Stimulated activated CD4-positive, alpha-beta T cell treated with anti-CD3 and anti-CD28 coated beads, Interleukin-15, amount 100 ng/mL, for 24 hours (primary cell): Measurements from ENCODE around the gene IFI35.
A peak's percentile ranks its signal among the peaks of the same experiment; 100 is the strongest.
"Not testable (repeated sequence)": the region's sequence is repeated elsewhere in the genome, so short reads cannot be mapped to it uniquely, and the experiment has no call there.

Experiments
- DNase-seq: peaks from one replicate; pipeline ENCODE4 v3.0.0-alpha.2; 2020

Gene IFI35

DNA sequence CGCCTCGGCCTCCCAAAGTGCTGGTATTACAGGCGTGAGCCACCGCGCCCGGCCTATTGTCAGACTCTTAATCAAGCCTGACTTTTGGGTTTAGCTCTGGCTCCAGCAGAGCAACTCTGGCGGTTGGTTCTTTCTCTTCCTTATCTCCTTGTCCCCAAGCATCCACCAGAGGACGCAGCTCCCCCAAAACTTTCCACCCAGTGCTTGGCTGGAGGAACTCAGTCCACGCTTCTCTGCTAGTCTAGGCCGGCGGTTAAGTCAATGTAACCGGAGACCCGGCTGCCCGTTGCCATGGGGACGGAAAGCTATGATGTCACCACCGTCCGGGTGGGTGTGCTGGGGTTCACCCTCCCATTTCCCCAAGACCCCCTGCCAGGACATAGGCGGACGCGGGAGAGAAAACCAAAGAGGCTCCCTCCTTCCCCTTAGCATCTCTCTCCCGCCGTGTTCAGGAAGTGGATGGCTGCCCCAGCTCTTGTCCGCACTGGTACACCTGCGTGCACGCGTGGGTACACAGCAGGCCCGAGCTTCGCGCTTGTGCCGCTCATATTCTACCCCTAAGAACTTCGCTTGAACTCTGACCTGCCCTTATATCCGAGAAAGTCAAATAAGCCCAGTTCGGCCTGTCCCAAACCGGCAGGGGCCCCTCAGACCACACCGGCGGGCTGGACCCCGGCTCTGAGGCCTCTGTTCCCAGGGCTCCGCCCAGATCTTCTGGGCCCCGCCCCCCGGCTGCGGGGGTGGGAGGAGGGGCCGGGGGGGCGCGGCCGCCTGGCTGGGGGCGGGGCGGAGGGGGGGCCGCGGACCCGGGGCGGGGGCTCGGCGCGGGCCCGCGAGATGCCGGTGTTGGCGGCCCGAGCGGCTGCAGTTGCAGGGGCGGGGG, 18.1 kb downstream of the IFI35 start, which contains the start of gene RND2:
TSS of gene RND2 (plus strand) at position 825 of the 883 bp plus-strand sequence. CDS start 117 bp downstream, outside the sequence.
- peak; percentile 86 for DNase-seq

DNA sequence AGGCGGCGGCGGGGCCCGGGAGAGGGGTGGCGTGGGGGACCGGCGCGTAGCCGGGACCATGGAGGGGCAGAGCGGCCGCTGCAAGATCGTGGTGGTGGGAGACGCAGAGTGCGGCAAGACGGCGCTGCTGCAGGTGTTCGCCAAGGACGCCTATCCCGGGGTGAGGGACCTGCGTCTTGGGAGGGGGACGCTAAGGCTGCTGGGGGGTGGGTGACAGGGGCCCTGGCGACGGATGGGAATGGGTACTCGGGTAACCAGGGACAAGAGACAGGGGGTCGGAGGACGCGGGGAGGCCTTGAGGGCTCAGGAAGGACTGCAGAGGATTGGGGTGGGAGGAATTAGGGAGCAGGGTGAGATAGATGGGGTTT, 18.7 kb downstream of the IFI35 start:
- DNase-seq: no peak

DNA sequence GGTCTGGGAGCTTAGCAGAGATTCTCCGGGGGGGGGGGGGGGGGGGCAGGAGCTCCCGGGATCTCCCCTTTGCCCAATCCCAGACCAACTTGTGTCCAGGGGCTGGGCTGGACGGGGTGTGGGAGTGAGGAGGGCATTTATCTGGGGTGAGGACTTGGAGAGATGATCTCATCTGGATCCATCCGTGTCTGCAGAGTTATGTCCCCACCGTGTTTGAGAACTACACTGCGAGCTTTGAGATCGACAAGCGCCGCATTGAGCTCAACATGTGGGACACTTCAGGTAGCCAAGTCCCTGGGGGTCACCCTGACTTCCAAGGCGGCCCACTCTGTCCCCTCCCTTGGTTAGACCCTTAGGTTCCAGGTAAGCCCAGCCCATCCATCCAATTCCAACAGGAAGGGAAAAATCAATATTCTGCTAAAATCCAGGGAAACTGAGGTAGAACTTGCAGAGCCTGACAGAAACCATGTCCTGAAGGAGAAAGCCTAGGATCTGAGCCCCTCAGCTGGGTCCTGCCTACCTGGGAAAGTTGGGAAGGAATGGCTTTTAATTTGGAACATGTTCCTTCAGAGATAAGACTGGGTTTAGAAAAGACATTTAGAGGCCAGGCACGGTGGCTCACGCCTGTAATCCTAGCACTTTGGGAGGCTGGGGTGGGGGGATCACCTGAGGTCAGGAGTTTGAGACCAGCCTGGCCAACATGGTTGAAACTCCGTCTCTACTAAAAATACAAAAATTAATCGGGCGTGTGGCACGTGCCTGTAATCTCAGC, 19.4 kb downstream of the IFI35 start:
- DNase-seq: no peak

DNA sequence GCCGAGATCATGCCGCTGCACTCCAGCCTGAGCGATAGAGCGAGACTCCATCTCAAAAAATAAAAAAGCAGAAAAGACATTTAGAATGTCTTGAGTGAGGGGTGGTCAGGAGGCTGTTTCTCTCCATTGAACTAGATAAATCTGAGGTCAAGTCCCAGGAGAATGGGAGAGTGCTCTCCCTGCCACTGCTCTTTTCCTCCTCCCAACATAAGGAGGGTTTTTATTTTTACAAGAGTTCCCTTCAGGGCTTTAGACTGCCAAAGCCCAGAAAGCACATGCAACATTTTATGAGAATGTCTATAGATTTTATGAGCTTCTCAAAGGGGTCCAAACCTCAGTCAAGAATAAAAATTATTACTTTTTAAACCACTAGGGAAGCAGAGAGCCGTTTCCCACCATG, 20.0 kb downstream of the IFI35 start:
- no peak for DNase-seq

DNA sequence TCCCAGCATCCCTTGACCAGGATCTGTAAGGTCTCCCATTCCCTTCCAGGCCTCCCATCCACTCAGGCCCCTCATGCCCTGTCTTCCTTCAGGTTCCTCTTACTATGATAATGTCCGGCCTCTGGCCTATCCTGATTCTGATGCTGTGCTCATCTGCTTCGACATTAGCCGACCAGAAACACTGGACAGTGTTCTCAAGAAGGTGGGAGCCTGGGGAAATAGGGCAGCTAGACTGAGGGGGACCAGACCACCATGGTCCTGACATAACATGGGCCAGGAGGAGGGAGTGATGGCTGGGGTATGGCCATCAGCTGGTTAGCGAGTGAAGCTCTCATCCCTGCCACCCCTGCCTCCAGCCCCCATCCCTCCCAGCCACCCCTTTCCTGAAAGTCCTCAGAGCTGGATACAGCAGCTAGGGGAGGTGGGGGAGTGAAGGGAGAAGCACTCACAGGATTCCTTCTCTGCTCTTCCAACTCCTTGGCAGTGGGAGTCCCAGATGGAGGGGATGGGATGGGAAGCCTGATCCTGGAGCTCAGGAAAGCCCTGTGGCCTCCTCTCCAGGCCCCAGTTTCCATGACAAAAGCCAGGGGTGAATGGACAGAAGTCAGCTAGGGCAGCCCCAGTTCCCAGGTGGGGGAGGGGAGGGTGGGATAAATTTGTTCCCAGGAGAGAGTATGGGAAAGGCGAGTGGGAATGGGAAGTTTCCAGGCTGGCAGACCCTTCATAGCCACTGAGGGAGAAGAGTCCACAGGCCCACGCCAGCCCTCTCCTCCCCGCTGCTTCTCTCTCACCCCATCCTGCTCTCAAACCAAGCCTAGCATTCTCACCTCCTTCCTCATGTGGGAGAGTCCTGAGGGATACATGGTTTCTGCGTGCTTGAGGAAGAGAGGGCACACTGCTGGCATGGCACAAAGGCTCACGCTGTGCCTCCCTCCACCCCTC, 20.8 kb downstream of the IFI35 start:
- DNase-seq: no peak

DNA sequence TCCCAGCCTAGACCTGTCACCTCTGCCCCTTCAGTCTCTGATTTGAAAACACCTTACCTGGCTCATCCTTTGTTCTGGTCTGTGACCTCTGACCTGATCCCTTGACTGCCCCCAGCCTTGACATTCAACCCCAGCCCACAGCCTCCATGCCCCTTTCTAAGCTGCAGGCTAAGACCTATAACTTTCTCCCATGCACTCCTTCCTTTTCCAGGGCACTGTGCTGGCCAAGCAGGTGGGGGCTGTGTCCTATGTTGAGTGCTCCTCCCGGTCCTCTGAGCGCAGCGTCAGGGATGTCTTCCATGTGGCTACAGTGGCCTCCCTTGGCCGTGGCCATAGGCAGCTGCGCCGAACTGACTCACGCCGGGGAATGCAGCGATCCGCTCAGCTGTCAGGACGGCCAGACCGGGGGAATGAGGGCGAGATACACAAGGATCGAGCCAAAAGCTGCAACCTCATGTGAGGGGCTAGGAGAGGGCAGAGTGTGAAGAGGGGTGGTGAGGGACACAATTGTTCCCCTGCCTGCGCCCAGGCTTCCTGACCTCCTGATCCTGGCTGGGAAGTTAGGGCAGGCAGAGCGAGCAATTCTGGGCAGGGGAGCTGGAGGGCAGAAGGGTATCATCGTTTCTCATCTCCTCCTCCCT, 21.8 kb downstream of the IFI35 start:
- DNase-seq: no peak

DNA sequence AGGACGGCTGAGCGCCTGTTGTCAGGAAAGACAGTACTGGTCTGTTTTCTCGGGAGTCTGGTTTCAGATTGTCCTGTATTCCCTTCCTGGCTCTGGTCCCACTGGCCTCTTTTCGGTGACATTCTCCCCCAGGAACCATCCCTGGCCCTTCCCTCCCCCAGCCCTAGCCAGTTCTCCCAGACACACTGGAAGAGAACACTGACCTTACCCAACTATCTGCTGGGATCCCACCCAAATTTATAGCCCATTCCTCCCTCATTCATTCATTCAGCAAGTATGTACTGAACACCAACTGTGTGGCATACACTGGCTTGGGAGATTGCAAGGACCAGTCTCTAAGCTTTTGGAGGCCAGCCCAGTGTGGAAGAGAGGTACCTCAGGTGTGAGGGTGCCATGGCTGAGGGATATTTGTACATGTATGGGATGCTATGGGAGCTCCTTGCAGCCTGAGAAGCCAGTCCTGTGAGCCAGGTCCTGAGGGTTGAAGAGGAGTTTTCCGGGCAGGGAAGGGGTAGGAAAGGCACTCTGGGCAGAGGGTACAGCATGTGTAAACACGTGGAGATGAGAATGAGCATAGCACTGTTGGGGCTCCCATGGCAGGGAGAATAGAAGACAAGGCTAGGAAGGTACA, 23.7 kb downstream of the IFI35 start:
- no peak for DNase-seq

DNA sequence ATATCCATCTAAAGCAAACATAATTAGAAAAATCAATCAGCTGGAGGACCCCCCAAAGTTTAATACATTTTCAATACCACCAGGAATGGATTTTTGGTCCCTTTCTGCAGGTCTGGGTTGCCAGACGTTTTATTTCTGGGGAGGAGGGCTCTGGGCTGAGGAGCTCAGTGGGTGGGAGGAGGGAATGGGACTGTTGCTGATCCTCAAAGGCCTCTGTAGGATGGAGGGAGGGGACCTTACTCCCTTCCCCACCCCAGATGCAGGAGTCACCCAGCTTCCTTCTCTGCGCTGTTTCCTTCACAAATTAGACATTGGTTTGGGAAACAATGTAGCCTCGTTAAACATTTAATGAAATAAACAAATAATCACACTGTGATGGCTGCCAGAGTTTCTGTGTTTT, 25.1 kb downstream of the IFI35 start:
- no peak for DNase-seq

DNA sequence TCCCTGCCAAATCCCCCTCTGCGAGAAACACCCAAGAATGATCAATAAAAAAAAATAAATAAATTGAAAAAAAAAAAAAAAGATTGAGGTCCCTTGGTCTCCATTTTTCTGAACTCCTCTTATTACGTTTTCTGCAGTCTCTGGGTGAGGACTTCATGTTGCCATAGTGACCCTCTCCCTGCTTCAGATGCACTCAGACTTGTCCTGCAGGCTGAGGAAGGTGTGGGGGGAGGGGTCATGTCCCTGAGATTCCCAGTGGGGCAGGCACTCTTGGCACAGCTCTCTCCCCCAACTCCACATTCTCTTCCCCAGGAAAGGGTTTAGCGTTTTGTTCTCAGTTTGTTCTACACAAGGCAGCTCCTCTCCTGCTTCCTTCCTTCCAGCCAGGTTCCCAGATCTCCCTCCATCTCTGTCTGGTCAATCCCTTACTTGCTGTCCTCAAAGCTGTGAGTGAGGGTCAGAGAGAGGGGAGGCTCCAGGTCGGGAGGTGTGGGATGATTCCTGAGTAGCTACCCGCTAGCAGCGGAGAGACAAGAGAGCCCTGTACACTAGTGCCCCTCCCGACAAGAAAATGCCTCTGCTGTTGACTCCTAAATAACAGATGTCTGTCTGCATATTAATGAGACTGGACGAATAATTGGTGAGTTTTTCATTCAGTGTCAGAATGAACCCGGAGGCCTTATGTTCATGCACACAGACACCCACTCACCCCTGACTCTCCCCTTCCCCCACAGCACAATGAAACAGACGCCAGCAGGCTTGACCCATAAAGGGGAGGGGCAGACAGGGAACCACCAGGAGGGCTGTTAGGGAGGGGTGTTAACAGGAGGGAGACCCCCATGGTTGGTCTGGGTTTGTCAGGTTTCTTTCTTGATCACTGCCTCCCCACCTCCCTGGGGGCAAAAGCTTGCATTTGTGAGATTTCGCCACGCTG, 27.6 kb downstream of the IFI35 start:
- DNase-seq: no peak

DNA sequence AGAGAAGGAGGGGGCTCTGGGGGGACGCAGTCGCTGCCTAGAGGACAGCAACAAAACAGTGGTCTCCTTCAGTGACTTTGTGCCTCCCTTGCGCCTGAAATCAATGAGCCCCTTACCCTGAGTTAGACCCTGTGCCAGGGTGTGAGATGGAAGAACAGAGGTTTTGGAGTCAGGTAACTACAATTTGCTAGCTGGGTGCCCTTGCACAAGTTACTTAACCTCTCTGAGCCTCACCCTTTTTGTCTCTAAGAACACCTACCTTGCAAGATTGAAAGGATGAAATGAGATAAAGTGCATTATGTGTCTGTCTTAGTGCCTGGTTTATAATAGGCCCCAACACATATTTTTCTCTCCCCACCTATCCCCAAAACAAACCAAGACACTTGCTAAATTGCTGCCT, 28.3 kb downstream of the IFI35 start:
- no peak for DNase-seq

DNA sequence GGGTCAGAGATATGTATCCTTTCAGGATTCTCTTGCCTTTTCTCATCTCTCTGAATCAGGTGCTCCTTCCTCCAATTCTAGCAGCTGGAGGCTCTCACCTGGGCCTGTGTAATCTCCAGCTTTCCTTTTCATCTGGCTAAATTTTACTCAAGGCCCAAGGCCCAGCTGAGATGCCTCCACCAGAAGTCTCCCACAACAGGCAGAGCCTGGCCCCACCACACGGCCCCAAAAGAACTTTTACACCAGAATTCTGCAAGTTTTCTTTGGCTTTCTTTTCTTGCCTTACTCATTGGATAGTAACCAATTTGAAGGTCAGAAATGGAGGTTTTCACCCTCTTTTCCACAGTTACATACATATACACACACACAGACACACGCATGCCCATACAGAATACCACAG, 33.1 kb downstream of the IFI35 start:
- DNase-seq: no peak

DNA sequence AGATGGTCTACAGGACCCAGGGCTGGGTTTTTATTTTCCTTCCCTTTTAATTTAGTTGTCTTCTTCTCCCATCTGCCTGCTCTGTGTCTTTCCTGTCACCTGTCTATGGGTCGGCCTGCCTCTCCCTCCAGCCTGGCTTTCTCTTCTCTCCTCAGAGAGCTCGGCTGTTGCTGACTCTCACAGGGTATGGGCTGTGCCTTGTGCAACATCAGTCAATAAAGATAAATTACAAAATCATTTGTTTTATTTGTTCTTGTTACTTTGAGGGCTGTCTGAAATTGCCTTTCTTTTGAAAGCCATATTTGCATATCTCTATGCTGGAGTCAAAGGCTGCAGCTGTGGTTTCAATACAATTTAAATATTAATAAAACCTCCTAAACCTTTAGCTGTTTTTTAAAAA, 34.1 kb downstream of the IFI35 start:
- no peak for DNase-seq

DNA sequence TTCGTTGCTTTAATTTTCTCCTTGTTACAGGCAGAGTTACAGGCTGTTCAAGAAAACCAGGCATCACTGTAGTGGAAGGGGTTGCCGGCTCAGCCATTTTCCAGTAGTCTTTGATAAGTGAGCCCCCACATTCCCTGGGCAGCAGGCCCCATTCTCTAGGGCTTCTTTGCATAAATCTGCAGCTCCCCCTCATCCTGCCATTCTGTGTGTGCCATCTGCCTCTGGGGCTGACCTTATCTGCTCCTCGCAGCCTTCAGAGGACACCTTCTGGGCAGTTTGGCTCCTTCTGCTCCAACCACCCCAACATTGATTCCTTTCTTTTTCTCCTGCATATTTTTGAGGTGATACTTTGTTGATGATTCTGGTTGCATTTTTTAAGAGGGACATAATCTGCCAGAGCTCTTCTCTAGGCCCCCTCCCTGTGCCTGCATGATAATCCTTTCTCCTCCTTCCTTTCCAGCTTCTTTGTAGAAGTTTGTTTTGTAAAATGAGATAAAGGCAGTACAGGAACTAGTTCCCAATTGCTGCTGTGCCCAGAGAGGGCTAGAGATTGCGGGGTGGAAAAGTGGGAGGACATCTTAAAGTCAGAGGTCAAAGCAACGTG, 35.5 kb downstream of the IFI35 start:
- DNase-seq: no peak

DNA sequence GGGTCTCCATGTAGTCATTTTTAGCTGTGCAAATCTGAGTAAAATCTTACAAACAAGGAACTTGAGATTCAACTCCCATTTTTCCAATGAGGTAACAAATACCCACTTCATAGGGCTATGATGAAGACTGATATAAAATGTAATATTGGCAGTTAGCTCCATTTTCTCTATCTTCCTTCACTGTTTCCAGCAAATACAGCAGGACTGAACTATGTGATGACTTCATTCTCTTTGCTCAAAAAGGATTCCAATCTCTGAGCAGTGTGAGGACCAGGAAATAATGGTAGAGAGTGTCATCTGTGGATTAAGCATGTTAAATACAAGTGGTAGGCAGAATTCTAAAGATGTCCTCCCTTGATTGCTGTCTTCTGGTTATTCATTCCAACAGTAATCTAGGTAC, 36.7 kb downstream of the IFI35 start:
- no peak for DNase-seq

DNA sequence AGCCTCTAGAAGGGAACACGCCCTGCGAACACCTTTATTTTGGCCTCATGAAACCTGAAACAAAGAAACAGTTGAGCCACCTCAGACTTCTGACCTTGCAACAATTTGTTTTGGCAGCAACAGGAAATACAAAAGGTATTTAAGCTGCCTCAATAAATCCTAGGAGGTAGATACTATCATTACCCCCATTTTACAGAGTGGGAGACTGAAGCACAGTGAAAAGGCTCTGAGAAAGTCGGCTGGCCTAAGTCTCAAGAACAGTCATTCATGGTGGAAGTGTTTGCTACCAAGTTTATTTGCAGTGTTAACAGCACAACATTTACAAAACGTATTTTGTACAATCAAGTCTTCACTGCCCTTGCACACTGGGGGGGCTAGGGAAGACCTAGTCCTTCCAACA, 37.4 kb downstream of the IFI35 start:
- DNase-seq: no peak

DNA sequence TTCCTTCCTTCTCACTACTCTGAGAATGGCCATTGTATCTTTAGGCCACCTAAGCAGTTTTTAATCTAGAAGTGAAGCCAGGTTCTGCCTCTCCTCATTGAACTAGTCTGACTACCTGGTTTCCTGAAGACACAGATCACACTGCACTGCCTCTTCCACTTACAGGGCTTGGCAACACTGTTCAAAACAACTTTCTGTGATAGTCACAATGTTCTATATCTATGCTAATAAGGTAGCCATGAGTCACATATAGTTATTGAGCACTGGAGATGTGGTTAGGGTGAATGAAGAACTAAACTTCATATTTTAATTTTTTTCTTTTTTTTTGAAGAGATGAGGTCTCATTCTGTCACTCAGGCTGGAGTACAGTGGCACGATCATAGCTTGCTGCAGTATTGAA, 45.4 kb downstream of the IFI35 start:
- DNase-seq: no peak

DNA sequence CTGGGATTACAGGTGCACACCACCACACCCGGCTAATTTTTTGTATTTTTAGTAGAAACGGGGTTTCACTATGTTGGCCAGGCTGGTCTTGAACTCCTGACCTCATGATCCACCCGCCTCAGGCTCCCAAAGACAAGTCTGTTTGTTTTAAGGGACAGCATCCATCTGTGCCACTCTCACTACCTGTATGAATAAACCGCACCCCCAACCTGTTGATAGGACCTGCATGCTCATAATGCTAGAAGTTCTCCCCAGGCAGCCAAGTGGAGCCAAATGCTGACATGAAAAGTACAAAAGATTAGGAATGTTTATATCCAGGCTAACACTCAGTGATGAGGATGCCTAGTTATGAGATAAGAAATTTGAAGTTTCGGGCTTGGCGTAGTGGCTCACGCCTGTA, 46.4 kb downstream of the IFI35 start:
- DNase-seq: not testable (repeated sequence)

DNA sequence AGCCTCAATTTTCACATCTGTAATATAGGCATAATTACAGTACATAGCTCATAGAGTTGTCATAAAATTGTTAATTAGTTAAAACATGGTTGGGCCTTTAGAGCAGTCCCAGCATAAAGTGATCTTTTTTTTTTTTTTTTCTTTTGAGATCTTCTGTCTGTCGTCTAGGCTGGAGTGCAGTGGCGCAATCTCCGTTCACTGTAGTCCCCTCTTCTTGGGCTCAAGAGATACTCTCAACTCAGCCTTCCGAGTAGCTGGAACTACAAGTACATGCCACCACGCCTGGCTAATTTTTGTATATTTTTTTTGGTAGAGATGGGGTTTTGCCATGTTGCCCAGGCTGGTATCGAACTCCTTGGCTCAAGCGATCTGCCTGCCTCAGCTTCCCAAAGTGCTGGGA, 49.5 kb downstream of the IFI35 start:
- DNase-seq: no peak

DNA sequence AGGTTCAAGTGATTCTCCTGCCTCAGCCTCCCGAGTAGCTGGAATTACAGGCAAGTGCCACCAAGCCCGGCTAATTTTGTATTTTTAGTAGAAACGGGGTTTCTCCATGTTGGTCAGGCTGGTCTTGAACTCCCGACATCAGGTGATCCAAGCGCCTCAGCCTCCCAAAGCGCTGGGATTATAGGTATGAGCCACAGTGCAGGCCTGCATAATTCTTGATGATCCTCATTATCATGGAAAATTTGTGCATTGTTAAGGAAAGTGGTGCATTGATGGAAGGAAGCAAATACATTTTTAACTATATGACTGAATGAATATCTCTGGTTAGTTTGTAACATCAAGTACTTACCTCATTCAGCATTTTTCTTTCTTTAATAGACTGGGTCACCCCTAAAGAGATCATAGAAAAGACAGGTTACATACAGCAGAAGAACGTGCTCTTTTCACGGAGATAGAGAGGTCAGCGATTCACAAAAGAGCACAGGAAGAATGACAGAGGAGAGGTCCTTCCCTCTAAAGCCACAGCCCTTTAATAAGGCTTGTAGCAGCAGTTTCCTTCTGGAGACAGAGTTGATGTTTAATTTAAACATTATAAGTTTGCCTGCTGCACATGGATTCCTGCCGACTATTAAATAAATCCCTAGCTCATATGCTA, 56.5 kb downstream of the IFI35 start:
- DNase-seq: no peak
